NCI-H2081 (cell line): ENCODE measurements around the gene CEL.

Experiments
- DNase-seq, 2 experiments: peaks; one replicate each; lab custom pipeline; 2025; lab: John Stamatoyannopoulos, UW

The CEL gene

GRCh38 chr9:133103987-133104505 is 42.3 kb downstream of the CEL start:
- no peak for DNase-seq

DNA sequence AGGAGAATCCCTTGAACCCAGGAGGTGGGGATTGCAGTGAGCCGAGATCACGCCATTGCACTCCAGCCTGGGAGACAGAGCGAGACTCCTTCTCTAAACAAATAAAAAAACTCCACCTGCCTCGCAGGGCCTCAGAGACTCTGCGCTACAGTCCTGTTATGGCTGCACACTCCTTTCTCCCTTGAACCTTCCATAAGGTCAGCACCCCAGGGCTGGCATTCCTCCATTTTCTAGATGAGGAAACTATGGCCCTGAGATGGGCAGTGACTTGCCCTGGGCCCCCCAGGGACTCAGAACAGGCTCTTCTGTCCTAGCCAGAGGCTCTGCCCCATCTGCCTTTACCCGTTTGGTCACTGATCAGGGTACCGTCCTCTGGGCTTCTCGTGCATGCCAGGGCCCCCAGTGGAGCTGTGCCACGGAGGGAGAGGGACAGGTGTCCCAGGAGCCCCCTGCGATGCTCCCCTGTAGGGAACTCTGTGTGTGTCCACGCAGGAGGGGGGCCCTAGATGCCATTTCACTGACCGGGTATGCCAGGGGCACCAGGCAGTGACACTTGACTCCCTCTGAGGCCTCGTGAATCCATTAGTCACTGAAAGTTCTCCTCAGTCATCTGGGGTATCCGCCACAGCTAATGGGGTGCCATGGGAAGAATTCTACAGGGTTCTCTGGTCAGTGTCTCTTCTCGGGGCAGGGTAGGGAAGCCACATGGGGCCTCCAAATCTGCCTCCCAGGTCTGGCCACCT is 43.1 kb downstream of the CEL start:
- DNase-seq: no peak

DNA sequence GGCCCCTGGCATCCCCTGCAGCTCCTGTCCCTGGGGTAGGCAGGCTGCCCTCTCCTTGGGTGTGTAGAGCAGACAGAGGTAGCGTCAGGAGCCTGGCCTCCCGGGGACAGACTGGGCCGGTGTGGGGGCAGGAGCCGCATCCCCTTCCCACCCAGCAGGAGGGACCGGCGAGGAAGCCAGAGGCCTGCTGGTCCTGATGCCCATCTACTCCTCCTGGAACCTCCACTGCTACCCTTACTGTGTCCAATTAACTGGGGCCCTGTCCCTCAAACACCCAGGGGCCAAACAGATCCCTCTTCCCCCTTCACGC is 43.6 kb downstream of the CEL start:
- no peak for DNase-seq

DNA sequence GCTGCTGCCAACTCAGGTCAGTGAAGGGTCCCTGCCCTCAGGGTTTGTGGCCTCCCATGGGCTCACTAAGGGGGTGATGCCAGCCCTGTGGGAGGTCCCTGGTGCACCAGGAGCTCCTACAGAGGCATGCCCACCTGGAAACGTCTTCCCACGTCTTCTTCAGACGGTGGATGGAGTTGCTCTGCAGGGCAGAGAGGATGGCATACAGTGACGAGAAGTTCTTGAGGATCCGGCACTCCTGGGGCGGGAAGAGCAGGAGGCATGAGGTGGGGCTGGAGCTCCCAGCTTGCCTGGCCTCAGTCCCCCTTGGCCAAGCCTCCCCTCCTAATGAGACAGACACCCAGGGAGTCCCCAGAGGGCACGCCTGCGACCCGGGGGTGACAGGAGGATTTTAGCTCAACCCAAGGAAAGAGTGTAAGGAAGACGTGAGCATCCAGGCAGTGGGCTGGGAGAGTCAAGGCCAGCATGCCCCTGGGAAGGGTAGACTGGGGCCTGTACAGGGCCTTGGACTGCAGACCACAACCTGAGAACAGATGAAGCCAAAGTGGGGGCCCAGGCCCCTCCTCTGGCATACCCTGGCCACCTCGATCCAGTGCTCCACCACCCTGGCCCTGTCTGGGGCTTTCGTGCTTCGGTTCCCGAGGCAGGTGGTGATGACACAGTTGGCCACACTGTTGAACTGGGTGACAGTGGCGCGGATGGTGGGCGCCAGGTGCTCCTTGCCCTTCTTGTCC is 44.9 kb downstream of the CEL start:
- no peak for DNase-seq

DNA sequence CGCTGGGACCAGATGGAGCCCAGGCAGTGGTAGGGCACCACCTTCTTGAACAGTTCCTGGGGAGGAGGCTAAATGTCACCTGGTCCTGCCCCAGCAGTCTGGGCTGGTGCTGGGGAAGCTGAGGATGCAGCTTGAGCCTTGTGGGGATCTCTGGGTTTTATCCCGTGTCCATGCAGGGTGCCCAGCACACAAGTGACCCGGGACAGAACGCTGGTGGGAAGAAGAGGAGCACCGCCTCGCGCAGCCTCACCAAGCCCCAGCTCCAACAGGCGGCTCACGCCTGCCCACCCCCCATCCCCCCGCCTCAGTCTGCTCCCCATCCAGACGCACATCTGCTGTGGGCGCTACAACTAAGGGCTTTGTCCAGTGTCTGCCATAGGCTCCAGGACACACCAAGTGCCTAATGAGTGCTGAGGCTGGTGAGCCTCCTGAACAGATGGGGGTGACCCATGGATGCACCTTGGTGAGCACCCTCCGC is 45.5 kb downstream of the CEL start:
- no peak for DNase-seq

DNA sequence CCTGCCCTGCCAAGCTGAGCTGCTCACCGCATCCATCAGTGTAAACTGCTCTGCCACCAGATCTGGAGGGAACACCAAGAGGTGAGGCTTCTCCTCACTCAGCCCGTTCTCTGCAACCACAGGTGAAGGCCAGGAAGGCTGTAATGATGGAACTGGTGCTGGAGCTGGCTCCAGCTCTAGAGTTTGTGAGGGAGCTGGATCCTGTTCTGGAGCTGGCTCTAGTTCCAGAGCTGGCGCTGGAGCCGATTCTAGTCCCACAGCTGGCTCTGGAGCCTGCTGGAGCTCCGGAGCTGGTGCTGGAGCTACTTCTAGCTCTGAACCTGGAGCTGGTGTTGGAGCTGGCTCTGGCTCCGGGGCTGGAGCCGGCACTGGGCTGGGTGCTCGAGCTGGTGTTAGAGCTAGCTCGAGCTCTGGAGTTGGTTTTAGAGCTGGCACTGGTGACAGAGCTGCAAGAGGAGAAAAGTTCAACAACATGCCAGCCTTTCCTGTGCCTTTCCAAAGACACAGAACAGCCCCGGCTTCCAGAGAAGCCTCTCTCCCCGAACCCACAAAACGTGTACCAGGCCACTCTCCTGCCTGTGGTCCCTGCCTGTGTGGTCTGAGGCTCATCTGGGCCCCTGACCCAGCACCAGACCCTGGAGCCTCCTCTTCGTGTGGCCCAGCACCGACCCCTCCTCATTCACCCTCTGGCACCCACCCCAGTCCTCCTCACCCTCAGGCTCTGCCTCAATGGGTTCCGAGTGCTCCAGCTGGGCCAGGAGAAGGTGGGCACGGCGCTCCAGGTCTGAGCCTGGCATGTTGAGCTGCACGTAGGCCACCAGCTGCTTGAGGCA is 46.4 kb downstream of the CEL start:
- no peak for DNase-seq

DNA sequence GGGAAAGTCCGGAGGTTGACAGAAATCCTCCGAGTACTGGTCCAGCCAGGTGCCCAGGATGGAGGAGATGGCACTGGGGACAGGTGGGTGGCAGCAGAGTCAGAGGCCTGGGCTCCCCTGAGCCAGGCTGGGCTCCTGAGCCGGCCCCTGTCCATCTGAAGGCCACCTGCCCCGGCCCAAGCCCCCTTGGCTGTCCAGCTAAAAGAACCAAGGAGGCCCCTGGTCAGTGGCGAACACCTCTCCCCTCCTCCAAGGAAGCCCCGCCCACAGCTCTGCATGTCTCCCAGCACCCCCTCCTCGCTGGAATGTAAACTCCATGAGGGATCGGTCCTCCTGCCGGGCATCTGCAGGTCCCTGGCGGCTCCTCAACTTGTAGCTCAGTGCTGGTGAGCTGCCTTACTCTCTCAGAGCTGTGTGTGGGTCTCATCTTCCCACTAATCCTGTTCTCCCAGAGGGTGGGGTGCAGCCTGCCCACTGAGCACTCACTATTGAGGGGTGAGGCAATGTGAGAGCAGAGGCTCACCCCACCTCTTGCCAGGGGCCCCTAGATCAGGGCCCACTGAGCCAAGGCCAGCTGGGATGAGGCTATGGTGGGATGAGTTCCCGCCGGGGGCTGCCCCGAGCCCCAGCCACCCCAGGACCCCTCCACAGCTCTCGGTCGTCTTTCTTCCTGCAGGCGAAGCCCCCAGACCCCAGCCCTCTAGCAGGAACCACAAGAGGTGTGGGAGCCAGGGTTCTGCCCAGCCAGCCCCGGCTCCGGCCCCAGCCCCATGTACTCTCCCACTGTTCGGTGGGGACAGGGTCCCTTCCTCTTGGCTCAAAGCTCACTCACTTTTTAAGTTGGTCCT is 47.2 kb downstream of the CEL start:
- DNase-seq: no peak

DNA sequence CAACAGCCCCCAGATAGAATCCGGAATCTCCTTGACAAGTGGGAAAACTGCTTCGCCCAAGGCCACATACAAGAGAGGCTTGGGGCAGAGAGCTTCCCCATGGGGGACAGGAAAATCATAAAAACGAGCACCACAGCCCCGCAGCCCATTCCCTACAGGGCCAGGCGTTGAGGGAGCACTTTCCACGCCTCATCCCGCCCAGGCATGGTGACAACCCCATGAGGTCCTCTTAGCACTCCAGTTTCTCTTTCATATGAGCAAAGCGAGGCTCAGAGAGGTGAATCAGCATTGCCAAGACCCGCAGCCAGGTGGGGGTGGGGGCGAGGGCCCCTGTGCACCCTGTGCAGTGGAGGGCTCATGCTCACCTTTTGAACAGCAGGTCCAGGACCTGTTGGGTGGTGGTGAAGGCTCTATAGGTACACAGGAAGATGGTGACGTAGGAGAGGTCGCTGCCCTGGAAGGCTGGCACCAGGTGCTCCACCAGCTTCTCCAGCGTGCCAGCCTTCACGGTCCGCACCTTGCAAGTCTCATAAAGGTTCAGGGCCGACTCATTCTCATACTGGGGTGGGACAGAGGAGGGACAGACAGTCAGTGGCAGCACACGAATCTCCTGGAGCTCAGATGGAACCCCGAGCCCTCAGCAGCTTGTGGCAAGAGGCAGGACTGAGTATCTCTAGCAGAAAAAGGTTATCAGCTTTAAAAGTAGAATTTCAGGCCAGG is 48.3 kb downstream of the CEL start:
- no peak for DNase-seq

GRCh38 chr9:133111808-133112662 is 50.3 kb downstream of the CEL start:
- no peak for DNase-seq

DNA sequence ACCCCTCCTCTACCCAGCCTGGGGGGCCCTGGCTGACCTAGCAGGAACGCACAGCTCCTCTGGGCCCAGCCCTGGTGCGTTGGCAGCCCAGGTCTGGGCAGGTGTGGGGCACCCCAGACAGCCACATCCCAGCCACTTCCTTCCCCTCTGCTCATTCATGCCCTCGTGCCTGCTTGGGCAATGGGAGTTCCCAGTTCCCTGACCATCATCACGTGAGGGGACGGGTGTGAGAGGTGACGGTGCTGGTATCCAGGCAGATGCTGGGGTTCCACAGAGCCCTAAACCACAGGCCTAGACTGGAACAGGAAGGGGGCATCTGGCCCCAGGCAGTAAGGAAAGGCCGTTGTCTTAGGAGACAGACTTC is 50.9 kb downstream of the CEL start:
- DNase-seq: no peak

GRCh38 chr9:133113163-133113948 is 51.6 kb downstream of the CEL start:
- no peak for DNase-seq

DNA sequence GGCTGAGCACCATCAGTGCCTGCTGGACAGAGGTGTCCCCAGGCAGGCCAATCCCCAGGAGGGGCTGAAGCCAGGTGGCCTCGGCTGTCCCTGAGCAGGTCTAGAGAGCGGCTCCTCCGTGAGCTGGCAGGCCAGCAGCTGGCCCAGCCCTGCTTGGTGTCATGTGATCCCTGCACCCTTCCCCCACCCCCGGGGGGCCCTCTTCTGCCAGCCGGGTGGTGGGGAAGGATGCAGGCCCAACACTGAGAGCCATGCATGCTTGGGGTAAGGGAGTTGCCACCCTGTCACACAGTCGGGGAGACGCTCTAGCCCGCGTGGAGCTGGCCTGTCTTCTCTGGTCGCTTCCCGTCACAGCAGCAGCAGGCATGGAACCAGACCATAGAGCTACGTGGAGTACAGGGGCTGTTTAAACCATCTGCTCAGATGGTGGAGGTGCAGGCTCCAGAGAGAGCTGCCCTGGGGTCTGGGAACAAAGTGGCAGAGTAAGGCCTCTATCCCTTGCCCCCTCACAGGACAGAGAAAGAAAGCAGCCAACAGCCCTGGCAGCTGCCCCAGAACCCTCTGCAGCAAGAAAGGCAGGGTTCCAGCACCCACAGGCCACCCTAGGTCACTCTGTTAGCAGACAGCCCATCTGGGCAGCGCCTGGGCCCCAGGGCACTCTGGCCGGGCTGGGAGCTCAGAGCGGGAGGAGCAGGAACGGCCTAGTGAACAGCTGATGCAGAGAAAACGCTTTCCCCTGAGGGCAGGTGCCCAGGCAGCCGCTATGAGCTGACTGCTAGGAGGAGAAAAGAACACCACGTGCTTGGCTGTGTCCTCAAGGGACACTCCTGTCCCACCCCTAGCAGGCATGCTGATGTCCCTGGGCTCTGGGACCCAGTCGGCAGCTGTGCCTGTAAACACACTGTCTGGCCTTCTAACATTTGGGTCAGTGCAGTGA is 52.4 kb downstream of the CEL start:
- DNase-seq: peak in 1 of 2 experiments; percentile 31

DNA sequence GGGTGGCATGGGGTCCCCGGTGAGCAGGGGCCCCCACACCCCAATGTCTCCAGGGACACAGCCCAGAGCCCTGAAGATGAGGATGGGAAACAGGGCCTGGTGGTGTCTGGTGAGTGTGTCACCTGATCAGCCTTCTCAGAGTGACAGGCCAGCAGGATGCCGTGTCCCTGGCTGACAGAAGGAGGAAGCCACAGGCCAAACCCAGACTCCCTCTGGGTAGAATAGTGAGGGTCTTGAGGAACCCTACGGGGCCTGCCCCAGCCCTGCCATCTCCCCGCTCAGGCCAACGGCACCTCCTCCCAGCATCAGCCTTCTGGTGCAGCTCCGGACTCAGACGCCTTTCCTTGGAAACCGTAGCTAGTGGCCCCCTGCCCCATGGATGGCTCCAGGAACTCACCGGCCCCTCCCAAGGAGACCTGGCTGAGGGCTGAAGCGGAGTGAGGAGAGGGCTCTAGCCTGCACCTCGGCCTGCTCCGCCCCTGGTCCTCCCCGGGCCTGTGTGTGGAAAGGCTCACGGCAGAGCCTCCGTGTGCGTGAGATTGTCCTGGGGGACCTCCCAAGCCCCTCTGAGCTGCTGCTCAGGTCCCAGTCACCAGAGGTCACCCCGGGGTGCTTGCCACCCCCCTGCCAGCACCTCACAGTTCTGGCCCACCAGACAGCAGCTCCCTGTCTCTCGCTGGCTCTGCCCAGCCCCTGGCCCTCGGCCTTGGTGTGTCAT is 53.3 kb downstream of the CEL start:
- DNase-seq: no peak

DNA sequence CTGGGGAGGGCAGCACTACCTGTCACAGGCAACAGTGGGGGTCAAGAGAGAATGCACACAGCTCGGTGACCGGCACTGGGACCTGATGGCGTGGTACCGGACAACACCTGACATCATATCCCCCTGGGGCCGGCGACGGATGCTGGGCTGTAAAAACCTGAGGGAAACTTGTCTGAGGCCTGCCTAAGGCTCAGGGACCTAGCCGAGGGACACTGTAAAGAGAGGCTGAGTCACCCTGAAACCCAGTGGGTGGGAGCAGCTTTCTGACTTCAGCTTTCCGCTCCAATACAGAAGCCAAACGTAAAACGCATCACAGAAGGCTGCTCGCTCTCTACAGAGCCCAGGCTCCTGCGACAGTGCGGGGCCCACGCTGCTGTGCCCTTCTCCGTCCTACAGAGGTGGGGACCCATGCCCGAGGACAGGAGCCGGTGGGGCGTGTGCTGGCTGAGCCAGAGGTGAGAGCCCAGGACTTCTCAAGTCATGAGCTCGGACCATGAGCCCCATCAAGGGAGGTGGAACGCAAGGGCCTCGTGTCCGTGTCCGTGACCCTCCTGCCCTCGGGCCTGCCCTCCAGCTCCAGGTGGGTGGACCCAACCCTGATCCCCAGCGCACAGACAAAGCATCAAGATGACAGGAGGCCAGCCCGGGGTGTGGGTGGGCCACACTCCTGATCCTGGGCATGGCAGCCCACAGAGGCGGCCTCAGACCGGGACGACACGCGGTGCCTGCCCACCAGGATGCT is 54.0 kb downstream of the CEL start:
- no peak for DNase-seq

DNA sequence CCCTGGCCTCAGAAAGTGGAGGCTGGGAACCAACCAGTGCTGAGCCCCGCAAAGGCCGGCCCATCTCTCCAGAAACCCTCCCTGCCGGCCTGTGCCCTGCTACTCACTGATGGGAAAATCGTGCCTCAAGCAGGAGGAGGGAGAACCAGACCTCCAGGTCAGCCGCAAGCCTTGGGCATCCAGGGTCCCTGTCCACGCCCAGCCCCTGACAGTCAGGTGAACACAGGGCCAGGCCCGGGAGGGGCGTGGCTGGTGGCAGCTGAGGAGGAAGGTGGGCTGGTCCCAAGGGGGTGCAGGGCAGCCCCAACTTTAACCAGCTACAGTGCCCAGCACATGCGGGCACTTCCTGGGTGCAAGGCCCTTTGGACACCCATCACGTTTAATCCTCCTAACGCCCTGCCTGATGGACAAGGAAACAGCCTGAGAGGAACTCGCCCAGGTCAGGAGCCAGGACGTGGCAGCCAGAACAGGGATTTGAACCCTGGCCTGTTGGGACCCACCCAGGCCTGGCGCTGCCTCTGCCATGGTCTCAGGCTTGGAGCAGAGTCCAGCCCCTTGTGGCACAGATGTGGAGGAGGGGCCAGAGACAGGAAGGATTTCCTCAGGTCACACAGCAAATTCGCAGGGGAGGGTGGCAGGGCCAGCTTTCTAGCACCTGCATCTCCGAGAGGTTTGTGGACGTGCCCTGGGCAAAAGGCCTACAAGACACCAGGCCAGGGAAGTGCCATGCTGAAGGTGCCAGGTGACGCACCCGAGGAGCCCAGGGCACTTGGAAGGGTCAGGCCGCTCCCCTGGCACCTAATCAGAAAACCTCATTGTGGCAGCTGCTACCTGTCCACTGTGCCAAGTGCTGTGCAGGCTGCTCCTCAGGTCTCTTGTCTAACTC is 54.8 kb downstream of the CEL start:
- no peak for DNase-seq
